MG63 (cell line): ENCODE data around the gene TRABD. TPM values are rescaled to one million over a fixed set of nuclear protein-coding genes. Genes with fewer than 3 reads are reported as not detected.

Source experiments
- DNase-seq: peaks from one replicate; pipeline ENCODE4 v3.0.0-alpha.2; 2020
- H3K27me3 ChIP-seq: fragments of 250-450 bp; sonication (Bioruptor Pico); 2 replicates; pipeline ENCODE4 v1.5.1; 2020; ENCODE audit warnings: mild to moderate bottlenecking, moderate library complexity
- H3K36me3 ChIP-seq: fragments of 250-450 bp; sonication (Bioruptor Pico); 2 replicates; pipeline ENCODE4 v1.5.1; 2020; ENCODE audit warnings: mild to moderate bottlenecking, moderate library complexity
- H3K4me3 ChIP-seq: fragments of 250-450 bp; sonication (Bioruptor Pico); 2 replicates; pipeline ENCODE4 v1.5.1; 2020; ENCODE audit warnings: mild to moderate bottlenecking, moderate library complexity
- H3K9me3 ChIP-seq: fragments of 250-450 bp; sonication (Bioruptor Pico); 2 replicates; pipeline ENCODE4 v1.5.1; 2020; ENCODE audit warnings: mild to moderate bottlenecking, moderate library complexity
- total RNA-seq: library from RNA; depleted of rRNA; stranded (reverse); fragments of >200 nt; shearing (Covaris generic); gene quantifications from 2 replicates; pipeline ENCODE4 v1.2.3, GENCODE V29; 2014; ENCODE audit warnings: low replicate concordance

TRABD gene
- total RNA-seq, 1 experiment from 2014 or later = 49.9 TPM

DNA sequence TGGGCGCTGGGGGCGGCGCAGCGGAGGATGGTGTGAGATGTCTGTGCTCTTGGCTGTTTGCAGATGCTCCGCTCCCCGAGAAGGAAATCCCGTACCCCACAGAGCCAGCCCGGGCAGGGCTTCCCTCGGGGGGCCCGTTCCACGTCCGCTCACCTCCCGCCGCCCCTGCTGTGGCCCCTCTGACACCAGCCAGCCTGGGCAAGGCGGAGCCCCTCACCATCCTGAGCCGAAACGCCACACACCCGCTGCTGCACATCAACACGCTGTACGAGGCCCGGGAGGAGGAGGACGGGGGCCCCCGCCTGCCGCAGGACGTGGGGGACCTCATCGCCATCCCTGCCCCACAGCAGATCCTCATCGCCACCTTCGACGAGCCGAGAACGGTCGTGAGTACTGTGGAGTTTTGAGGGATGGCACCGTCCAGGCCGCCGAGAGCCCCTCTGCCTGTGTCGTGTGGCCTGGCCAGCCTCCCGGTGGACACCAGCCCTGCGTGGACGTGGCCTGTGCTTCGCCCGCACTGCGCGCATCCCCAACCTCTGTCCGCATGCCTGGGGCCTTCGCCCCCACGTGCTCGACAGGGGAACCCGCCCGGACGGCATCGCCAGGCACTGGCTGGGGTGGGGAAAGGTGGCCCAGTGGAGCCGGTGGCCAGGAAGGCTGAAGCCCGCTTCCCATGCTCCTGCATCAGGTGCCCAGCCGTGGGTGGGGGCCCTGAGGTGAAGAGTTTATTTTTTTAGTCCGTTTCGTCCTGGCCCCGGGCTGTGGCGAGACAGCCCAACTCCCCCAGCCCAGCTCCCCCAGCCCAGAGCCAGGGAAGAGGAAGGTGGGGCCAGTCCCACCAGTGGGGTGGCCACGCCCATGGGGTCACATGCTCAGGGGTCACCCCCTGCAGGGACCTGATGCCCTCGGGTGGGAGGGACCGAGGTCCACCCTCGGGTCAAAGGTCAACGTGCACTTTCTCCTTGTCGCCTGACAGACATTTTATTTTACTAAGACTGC lies 6.5 kb upstream of the TRABD start:
- no peaks in the 10 kb centered on the region for H3K9me3 ChIP-seq
- H3K27me3 ChIP-seq = no peaks in the 10 kb centered on the region
- no peak overlapping the region for H3K4me3 ChIP-seq
- no peak for DNase-seq
- no peaks in the 10 kb centered on the region for H3K36me3 ChIP-seq

DNA sequence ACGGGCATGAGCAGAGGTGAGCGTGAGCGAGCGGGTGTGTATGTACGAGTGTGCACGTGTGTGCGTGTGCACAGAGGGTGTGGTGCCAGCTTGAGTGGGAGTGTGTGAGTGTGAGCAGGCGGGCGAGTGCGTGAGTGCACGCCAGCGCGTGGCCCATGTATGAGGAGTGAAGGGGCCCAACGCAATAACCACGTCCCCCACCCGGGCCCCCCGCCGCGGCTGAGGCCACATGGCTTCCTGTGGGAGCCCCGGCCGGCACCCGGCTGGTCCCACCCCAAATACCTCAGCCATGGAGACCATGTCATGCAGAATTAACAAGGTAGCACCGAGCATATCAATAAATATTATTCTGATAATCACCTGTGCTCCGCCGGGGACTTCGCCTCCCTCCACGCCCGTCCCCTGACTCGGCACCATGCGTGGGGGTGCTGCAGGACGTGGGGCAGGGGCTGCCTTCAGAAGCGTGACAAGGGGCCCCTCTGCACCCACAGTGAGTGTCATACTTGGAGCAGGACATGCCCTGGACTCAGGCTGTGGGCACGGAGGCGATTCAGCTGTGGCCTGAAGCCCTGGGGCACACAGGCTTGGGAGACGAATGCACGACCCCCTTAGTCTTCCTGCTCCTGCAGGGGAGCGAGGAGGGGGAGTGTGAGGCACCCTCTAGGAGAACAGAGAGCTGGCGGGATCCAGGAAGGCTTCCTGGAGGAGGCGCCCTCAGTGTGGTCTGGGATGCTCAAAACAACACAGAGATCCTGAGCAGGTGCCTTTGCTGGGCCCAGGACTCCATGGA lies 5.6 kb upstream of the TRABD start:
- H3K4me3 ChIP-seq = no peak overlapping the region
- no peaks in the 10 kb centered on the region for H3K36me3 ChIP-seq
- H3K27me3 ChIP-seq = no peaks in the 10 kb centered on the region
- no peak for DNase-seq
- H3K9me3 ChIP-seq = no peaks in the 10 kb centered on the region

DNA sequence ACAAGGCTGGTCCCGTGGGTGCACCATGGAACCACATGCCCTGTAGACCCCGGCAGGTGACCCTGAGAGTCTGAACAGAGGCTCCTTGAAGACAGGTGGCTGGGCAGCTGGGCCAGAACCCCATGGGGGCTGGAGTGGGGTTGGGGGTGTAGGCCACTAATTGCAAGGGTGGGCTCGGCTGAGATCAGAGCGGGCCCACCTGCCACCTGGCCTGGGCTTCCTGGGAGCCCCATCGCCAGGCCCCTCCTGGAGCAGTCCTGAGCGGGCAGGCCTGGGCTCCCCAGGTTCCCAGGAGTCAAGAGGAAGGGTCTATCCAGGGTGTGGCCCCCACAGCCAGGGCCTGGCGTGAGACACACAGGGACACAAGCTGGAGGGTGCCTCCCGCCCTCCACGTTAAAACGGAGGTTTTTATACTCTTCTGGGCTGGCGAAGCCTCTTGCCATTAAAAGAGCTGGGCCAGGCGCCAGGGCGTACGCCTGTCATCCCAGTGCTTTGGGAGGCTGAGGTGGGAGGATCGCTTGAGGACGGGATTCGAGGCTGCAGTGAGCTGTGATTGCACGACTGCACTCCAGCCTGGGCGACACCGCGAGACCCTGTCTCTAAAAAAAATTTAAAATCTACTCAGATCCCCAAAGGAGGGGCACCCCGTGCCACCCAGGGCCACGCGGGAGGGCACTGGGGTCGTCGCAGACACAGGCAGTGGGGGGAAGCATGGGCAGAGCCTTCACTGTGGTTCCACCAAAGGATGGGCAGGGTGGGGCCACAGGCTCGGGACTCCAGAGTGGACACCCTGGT lies 4.8 kb upstream of the TRABD start:
- Histone ChIP-seq H3K27me3 (no peaks in the 10 kb centered on the region), H3K36me3 (no peaks in the 10 kb centered on the region), H3K9me3 (no peaks in the 10 kb centered on the region), H3K4me3 (no peak overlapping the region)
- no peak for DNase-seq

DNA sequence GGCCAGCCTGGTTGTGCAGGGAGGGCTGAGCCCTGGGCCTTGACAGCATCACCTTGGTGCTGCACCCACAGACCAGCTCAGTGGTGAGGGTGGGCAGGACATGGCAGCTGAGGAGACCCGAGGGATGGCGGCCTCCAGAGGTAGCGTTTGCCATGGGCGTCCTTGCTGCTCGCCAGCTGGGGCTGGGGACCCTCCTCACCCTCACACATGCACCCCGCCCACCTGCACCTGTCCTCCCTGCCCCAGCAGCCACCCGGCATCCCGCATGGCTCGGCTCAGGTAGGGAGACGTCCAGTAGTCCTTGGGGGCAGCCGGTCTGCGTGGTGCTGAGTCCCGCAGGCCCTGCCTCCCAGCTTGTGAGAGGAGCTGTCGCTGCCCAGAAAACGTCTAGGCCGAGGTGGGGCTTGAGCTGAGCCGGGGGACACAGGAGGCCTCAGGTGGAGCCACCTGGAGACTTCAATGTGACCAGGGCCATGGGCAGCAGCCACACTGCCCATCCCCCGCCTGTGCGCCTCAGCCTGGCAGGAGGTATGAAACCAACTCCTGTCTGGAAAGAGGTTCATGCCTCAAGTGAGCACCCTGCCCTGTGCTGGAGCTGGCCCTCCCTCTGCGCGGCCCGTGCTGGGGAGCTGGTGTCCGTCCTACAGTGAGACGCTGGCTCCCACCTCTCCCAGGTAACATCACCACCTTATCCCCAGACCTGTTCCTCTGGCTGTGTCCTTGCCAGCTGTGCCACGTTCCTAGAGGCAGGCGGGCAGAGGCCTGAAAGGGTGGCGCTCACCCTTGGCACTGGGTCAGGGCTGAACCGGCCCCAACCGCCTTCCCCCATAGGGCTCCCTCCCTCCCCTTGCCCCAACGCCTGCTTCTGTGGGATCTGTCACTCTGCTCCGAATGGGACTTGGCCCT lies 3.3 kb upstream of the TRABD start:
- Histone ChIP-seq H3K4me3 (no peak overlapping the region), H3K9me3 (no peaks in the 10 kb centered on the region), H3K36me3 (peaks cover 1% of the 10 kb centered on the region), H3K27me3 (no peaks in the 10 kb centered on the region)
- no peak for DNase-seq

DNA sequence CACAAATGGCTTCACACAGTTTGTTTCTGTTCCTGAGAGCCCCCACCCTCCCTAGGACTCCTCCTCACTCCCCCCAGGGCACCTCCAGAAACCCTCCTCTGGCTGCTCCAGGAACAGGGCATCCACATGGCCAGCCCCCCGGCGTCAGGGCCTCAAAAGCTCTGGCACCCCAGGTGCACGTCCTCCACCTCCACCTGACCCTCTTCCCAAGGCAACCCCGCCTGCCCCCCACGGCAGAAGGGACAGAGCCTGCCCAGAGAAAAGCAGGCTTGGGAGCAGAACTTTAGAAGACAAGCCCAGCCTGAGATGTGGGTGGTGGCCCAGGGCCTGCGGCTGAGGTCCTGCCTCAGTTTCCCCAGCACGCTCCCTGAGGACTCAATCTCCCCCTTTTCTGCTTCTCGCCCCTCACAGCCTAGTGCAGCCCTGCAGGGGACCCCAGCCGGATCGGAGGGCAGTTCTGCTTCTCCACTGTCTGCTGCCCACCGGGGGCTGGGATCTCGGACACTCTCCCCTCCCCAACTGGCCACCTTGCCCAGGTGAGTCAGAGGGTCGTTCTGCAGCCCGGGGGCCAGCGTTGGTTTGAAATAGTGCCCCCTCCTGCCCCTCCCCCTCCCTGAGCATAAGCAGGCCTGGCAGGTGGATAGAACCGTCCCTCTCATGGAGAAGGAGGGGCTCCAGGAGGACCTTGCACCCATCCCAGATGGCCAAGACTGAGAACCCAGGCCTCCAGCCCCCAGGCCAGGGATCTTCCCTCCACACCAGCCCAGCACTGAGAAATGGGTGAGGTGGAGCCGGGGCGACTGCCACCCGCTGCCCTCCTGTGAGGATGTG lies 2.4 kb upstream of the TRABD start:
- no peak overlapping the region for H3K4me3 ChIP-seq
- peaks cover 11% of the 10 kb centered on the region for H3K36me3 ChIP-seq
- DNase-seq = no peak
- no peaks in the 10 kb centered on the region for H3K27me3 ChIP-seq
- H3K9me3 ChIP-seq = no peaks in the 10 kb centered on the region

DNA sequence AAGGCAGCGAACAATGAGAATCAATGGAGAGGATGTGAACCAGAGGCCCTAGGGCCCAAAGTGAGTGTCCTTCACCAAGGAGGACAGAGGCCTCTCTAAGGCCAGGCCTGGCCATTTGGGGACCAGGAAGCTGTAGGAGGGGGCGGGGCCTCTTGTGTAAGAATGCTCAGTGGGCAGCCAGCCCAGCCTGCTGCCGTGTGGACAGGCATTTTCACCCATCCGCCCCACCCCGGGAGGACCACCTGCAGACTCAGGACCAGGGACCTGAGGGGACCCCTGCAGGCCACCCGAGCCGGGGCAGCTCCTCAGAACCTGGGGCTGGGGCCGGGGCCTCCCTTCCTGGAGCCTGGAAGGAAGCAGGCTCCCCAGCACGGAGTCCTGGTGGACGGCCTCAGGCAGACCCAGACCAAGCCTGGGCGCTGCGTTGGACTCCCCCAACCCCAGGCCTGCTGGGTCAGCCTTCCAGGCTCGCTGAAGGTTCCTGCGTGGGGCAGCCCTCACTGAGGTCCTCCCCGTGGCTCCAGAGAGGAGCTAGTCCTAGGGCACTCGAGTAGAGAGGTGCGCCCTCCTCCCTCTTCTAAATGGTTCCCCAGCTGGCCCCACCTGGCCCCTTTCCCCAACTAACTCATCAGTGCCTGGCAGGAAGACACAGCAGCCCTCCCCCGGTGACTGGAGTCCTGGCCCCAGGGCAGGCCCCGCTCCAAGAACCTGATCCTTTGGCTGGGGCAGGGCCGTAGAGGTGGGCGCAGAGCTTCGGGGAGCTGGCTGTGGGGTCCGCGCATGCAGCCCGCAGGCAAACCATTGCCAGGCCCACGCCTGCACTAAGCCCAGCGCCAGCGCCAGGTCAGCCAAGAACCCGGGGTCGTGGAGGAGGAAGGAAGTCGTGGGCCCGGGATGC lies 1.5 kb upstream of the TRABD start:
- DNase-seq = peak; percentile 62
- Histone ChIP-seq H3K4me3 (peak overlapping the region; percentile 47), H3K27me3 (no peaks in the 10 kb centered on the region), H3K36me3 (peaks cover 19% of the 10 kb centered on the region), H3K9me3 (no peaks in the 10 kb centered on the region)

DNA sequence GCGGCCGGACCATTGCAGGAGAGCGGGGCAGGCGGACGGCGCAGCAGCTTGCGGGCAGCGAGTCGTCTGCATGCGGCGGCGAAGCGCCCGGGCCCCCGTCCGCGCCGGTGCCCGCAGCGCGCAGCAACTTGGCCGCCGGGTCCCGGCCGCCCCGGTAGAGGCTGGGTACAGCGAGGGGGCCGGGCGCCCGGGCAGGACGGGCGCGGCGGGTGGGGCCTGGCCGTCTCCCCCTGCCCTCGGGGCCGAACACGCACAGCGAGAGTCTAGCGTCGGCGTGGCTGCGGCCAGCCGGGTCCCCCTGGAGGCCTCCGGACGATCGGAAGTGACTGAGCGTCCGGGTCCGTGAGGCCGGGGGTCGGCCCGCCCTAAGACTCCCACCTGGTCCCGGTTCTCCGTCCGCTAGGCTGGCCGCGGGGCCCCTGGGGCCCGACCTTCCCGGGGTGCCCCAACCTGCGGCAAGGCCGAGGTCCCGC lies 775 bp upstream of the TRABD start:
- no peak for DNase-seq
- Histone ChIP-seq H3K9me3 (no peaks in the 10 kb centered on the region), H3K4me3 (peak overlapping the region; percentile 47), H3K36me3 (peaks cover 20% of the 10 kb centered on the region), H3K27me3 (no peaks in the 10 kb centered on the region)

DNA sequence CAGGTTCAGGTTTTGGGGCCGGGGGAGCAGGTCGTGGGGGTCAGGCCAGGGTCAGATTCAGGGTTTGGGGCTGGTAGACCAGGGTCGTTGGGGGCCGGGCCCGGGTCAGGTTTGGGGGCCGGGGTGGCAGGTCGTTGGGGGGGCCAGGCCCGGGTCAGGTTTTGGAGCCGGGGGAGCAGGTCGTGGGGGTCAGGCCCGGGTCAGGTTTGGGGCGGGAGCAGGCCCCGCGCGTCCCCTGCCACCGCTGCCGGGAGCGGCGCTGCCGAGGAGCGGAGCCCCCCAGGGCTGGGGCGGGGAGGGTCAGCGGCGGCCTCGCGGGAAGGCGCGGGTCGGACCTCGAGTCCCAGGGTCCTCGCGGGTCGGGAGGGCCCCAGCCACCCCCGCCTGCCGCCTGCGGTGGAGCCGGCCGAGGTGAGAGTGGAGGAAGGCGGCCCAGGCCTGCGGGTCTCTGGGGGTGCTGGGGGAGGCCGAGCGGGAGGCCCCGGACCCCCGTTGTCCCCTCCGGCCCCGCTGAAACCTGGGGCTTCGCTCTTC lies 535 bp downstream of the TRABD start:
- Histone ChIP-seq H3K27me3 (no peaks in the 10 kb centered on the region), H3K36me3 (peaks cover 20% of the 10 kb centered on the region), H3K4me3 (peak overlapping the region; percentile 70), H3K9me3 (no peaks in the 10 kb centered on the region)
- no peak for DNase-seq

DNA sequence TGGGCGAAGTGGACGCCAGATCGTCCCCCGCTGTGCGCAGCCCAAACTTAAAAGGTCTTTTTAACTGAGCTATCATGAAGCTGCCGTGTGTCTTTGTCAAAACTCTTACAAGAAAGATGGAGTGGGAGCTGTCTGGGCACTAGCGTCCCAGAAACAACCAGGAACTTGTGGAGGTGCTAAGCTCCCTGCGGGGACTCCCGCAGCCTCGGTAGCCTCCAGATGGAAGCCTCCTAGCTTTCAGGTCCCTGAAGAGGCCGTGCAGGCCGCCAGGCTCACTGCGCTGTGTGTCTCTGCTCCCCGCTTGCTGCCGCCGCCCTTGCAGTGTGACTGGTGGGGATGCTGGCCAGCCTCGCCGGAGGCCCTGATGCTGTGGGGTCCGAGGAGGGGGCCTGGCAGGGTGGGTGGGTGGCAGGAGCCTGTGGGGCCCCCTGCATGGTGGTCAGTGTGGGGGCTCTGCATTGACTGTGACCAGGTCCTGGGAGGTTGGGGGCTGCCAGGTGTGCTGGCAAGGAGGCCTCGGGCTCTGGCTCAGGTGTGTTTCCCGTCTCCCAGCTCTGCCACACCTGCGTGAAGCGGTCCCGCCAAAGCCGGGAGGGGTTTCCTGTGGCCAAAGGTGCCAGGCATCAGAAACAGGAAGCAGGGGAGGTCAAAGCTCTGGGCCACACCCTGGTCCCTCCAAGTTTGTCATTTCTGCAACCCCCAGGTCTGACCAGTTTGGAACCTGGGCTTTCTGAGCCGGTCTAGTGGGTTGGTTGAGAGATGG lies 1.2 kb downstream of the TRABD start:
- peak overlapping the region; percentile 70 for H3K4me3 ChIP-seq
- no peak for DNase-seq

DNA sequence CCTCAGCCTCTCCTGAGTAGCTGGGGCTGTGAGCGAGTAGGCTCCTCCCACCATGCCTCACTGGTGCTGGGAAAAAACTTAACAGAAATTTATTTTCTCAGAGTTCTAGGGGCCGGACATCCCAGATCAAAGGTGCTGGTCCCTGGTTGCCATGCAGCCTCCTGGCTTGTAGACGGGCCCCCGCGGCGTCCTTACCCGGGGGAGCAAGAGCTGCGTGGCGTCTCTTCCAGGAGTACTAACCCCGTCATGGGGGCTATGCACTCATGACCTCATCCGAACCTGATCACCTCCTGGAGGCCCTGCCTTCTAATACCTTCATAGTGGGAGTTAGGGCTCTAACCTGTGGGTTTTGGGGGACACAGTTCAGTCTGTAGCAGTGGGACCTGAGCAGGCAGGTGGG lies 2.6 kb downstream of the TRABD start:
- Histone ChIP-seq H3K27me3 (no peaks in the 10 kb centered on the region), H3K36me3 (peaks cover 33% of the 10 kb centered on the region), H3K4me3 (no peak overlapping the region), H3K9me3 (no peaks in the 10 kb centered on the region)
- no peak for DNase-seq

More for the DNA sequence above, 1.2 kb downstream of the TRABD start:
- peaks cover 27% of the 10 kb centered on the region for H3K36me3 ChIP-seq
- no peaks in the 10 kb centered on the region for H3K27me3 ChIP-seq
- H3K9me3 ChIP-seq = no peaks in the 10 kb centered on the region

DNA sequence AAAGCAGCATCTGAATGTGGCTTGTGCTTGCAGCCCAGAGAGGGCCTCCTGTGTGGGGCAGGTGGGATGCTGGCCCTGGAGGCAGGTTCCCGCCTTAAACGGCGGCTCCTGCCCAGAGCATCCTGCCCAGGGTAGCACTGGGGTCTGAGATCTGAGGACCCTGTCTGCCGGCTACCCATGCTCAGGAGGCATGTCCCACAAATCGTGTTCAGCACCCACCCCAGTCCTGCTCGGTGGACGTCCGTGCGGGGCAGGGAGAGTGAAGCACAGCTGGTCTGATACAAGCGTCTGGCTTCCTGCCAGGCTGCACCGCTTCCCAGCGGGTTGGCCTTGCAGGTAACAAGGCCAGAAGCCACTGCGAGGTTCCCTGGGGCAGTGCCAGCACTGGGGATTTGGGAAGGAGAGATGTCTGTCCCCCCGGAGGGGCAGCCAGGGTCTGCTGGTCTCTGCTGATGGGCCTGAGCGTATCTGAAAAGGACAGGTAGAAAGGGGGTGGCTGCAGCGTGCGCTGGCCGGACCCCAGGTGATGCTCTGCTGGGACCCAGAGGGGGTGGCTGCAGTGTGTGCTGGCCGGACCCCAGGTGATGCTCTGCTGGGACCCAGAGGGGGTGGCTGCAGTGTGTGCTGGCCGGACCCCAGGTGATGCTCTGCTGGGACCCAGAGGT lies 3.6 kb downstream of the TRABD start:
- no peak for DNase-seq
- peaks cover 39% of the 10 kb centered on the region for H3K36me3 ChIP-seq
- no peaks in the 10 kb centered on the region for H3K27me3 ChIP-seq
- no peaks in the 10 kb centered on the region for H3K9me3 ChIP-seq
- H3K4me3 ChIP-seq = no peak overlapping the region

DNA sequence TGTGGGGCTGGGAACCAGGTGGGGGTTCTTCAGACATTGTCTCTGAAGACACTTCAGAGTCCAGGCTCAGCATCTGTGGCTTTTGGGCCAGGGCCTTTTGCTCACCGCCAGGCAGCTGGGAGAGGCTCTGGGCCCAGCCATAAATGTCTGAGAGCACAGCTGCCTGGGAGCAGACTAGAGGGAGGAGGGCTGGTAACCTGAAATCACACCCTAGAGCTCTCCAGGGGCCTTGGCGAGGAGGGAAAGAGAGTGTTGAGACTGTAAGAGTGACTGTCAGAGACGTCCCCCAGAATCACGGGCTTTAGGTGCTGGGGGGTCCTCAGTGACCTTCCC lies 4.1 kb downstream of the TRABD start:
- no peaks in the 10 kb centered on the region for H3K9me3 ChIP-seq
- H3K36me3 ChIP-seq = peaks cover 44% of the 10 kb centered on the region
- H3K4me3 ChIP-seq = no peak overlapping the region
- DNase-seq = no peak
- H3K27me3 ChIP-seq = no peaks in the 10 kb centered on the region
